ENCODE results near the gene ADK. TPM values are rescaled to one million over a fixed set of nuclear protein-coding genes. Genes with fewer than 3 reads are reported as not detected.

The ADK gene
- total RNA-seq, 1 donor from 2014 or later: 31.9 TPM

DNA sequence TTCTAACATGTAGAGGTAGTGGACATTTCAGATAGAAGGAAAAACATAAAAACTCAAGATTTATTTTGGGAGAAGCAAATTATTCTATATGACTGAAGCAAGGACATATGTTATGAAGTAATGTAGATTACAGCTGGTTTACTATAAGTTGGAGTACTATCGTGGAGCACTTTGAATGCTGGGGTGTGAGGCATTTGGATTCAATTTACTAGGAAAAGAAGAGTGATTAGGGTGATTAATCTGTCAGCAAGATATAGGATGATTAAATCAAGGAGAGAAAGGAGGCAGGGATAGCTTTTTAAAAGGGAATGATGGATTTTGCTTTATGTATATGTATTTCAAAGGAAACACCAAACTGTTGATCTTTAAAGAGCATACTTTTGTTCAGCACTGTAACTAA lies 356.9 kb downstream of the ADK start:
- Mint-ChIP-seq H3K36me3 (ENCODE audit: low read depth) (peaks cover 16% of the 10 kb centered on the region), H3K27me3 (ENCODE audit: low read depth) (no peaks in the 10 kb centered on the region), H3K4me3 (ENCODE audit: unreplicated experiment) (no peak overlapping the region), H3K4me1 (ENCODE audit: low read depth) (peaks cover 18% of the 10 kb centered on the region), H3K27ac (ENCODE audit: unreplicated experiment) (no peak overlapping the region), H3K9me3 (ENCODE audit: low read depth) (peaks cover 38% of the 10 kb centered on the region)
- no peak for TF ChIP-seq CTCF (IDR thresholded peaks at IDR 0.05)
- DNase-seq (ENCODE audit: low spot score): no peak

- Mint-ChIP-seq H3K27me3 (ENCODE audit: low read depth) (no peaks in the 10 kb centered on the region), H3K4me3 (ENCODE audit: unreplicated experiment) (no peak overlapping the region), H3K27ac (ENCODE audit: unreplicated experiment) (no peak overlapping the region), H3K9me3 (ENCODE audit: low read depth) (peaks cover 57% of the 10 kb centered on the region), H3K4me1 (ENCODE audit: low read depth) (peaks cover 8% of the 10 kb centered on the region), H3K36me3 (ENCODE audit: low read depth) (peaks cover 29% of the 10 kb centered on the region)
- no peak for TF ChIP-seq CTCF (IDR thresholded peaks at IDR 0.05)
- no peak for DNase-seq (ENCODE audit: low spot score)
Measured at GRCh38 chr10:74510594-74510993, 359.6 kb downstream of the ADK start.

DNA sequence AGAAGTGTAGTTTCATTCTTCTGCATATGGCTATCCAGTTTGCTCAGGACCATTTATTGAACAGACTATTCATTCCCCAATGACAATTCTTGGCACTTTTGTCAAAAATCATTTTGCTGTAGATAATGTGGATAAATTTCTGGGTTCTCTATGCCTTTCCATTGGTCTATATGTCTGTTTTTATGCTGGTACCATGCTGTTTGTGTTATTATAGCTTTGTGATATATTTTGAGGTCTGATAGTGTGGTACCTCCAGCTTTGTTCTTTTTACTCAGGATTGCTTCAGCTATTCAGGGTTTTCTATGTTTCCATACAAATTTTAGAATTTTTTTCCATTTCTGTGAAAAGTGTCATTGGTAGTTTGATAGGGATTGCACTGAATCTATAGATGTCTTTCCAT lies 360.0 kb downstream of the ADK start:
- no peak overlapping the region for H3K27ac Mint-ChIP-seq (ENCODE audit: unreplicated experiment)
- peaks cover 54% of the 10 kb centered on the region for H3K9me3 Mint-ChIP-seq (ENCODE audit: low read depth)
- H3K36me3 Mint-ChIP-seq (ENCODE audit: low read depth): peaks cover 30% of the 10 kb centered on the region
- TF ChIP-seq CTCF (IDR thresholded peaks at IDR 0.05): no peak
- H3K4me3 Mint-ChIP-seq (ENCODE audit: unreplicated experiment): no peak overlapping the region
- no peak for DNase-seq (ENCODE audit: low spot score)
- peaks cover 8% of the 10 kb centered on the region for H3K4me1 Mint-ChIP-seq (ENCODE audit: low read depth)
- no peaks in the 10 kb centered on the region for H3K27me3 Mint-ChIP-seq (ENCODE audit: low read depth)

- peaks cover 53% of the 10 kb centered on the region for H3K9me3 Mint-ChIP-seq (ENCODE audit: low read depth)
- H3K27me3 Mint-ChIP-seq (ENCODE audit: low read depth): no peaks in the 10 kb centered on the region
- peaks cover 5% of the 10 kb centered on the region for H3K4me1 Mint-ChIP-seq (ENCODE audit: low read depth)
- H3K36me3 Mint-ChIP-seq (ENCODE audit: low read depth): peaks cover 30% of the 10 kb centered on the region
- H3K27ac Mint-ChIP-seq (ENCODE audit: unreplicated experiment): no peak overlapping the region
- DNase-seq (ENCODE audit: low spot score): no peak
- no peak for TF ChIP-seq CTCF (IDR thresholded peaks at IDR 0.05)
- no peak overlapping the region for H3K4me3 Mint-ChIP-seq (ENCODE audit: unreplicated experiment)
Measured at GRCh38 chr10:74514322-74514721, 363.3 kb downstream of the ADK start.

DNA sequence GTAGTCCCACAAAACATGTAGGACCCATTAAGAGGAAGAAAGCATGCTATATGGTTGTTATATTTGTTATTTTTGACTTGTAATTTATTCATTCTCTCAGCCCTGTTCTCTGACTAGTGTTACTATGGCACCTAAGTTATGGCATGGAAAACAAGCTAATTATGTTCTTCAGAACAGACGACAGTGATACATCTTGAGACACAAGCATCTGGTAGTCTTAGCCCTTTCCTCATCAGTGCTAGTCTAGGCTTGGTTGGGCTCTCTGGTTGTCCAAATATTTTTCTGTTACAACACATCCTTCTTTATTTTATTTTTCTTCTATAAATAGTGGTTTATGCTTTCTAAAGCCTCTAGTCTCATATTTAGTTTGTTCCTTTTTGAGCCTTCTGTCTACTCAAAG lies 367.0 kb downstream of the ADK start:
- TF ChIP-seq CTCF (IDR thresholded peaks at IDR 0.05): no peak
- DNase-seq (ENCODE audit: low spot score): no peak
- Mint-ChIP-seq H3K9me3 (ENCODE audit: low read depth) (peaks cover 26% of the 10 kb centered on the region), H3K4me1 (ENCODE audit: low read depth) (peaks cover 10% of the 10 kb centered on the region), H3K27me3 (ENCODE audit: low read depth) (no peaks in the 10 kb centered on the region), H3K4me3 (ENCODE audit: unreplicated experiment) (no peak overlapping the region), H3K27ac (ENCODE audit: unreplicated experiment) (no peak overlapping the region), H3K36me3 (ENCODE audit: low read depth) (peaks cover 17% of the 10 kb centered on the region)

All from chondrocyte (in vitro differentiated cells).